ENCODE data around the gene ZNF22.
A peak's percentile ranks its signal among the peaks of the same experiment; 100 is the strongest.

The ZNF22 gene

GRCh38 chr10:45000752-45001380, at the start of gene ZNF22:
Gene ZNF22, plus strand, starts transcription at chr10:45000923. Its CDS starts 2,446 bp downstream, at chr10:45003369.
- no peak for TF ChIP-seq CTCF (IDR thresholded peaks at IDR 0.05; ENCODE audit: insufficient read depth, low read depth, low read length, missing control alignments)
- DNase-seq (ENCODE audit: low read depth): peak; percentile 47
- peak within 1 kb of the TSS; percentile 58 for H3K4me3 ChIP-seq (ENCODE audit: low read length)

GRCh38 chr10:44951576-44952226, 49.0 kb upstream of the ZNF22 start:
- no peak for TF ChIP-seq CTCF (IDR thresholded peaks at IDR 0.05; ENCODE audit: insufficient read depth, low read depth, low read length, missing control alignments)
- no peak for DNase-seq (ENCODE audit: low read depth)
- no peak overlapping the region for H3K4me3 ChIP-seq (ENCODE audit: low read length)

GRCh38 chr10:44952779-44953231, 47.9 kb upstream of the ZNF22 start:
- no peak for TF ChIP-seq CTCF (IDR thresholded peaks at IDR 0.05; ENCODE audit: insufficient read depth, low read depth, low read length, missing control alignments)
- no peak overlapping the region for H3K4me3 ChIP-seq (ENCODE audit: low read length)
- DNase-seq (ENCODE audit: low read depth): no peak

GRCh38 chr10:44954042-44954441, 46.7 kb upstream of the ZNF22 start:
- no peak for TF ChIP-seq CTCF (IDR thresholded peaks at IDR 0.05; ENCODE audit: insufficient read depth, low read depth, low read length, missing control alignments)
- no peak for DNase-seq (ENCODE audit: low read depth)
- H3K4me3 ChIP-seq (ENCODE audit: low read length): no peak overlapping the region

- no peak for TF ChIP-seq CTCF (IDR thresholded peaks at IDR 0.05; ENCODE audit: insufficient read depth, low read depth, low read length, missing control alignments)
- no peak overlapping the region for H3K4me3 ChIP-seq (ENCODE audit: low read length)
- DNase-seq (ENCODE audit: low read depth): no peak
These were observed 45.8 kb upstream of the ZNF22 start for GRCh38 chr10:44954962-44955361.

- TF ChIP-seq CTCF (IDR thresholded peaks at IDR 0.05; ENCODE audit: insufficient read depth, low read depth, low read length, missing control alignments): no peak
- no peak for DNase-seq (ENCODE audit: low read depth)
These were observed 45.2 kb upstream of the ZNF22 start for GRCh38 chr10:44955413-44956070.

More at GRCh38 chr10:44955413-44956070, 45.2 kb upstream of the ZNF22 start:
- no peak overlapping the region for H3K4me3 ChIP-seq (ENCODE audit: low read length)

All from epithelial cell of esophagus (primary cell).